NT2/D1 (cell line): Measurements from ENCODE around the gene TSR1.
"Not testable (repeated sequence)": the region's sequence is repeated elsewhere in the genome, so short reads cannot be mapped to it uniquely, and the experiment has no call there.

Experiments
- DNase-seq: peaks from one replicate; pipeline ENCODE4 v3.0.0-alpha.2; 2011; ENCODE audit warnings: low read depth, low spot score
- H3K27me3 ChIP-seq: 2 replicates; pipeline ENCODE4 v1.6.0; 2011; ENCODE audit warnings: mild to moderate bottlenecking; ENCODE audit not compliant: insufficient read length, insufficient read depth
- H3K36me3 ChIP-seq: 2 replicates; pipeline ENCODE4 v1.6.1; 2011; ENCODE audit warnings: mild to moderate bottlenecking, low read length, mixed read lengths; ENCODE audit not compliant: insufficient read depth, insufficient read length
- H3K4me1 ChIP-seq: 2 replicates; pipeline ENCODE4 v1.5.1; 2011; ENCODE audit not compliant: insufficient read depth, insufficient read length
- H3K4me3 ChIP-seq: 2 replicates; pipeline ENCODE4 v1.5.1; 2011; ENCODE audit warnings: low read depth; ENCODE audit not compliant: insufficient read length
- H3K9ac ChIP-seq: 2 replicates; pipeline ENCODE4 v1.6.0; 2011; ENCODE audit warnings: low read depth; ENCODE audit not compliant: insufficient read length
- H3K9me3 ChIP-seq: 2 replicates; pipeline ENCODE4 v1.5.1; 2011; ENCODE audit warnings: mild to moderate bottlenecking, low read length; ENCODE audit not compliant: insufficient read depth
- SUZ12 ChIP-seq: IDR thresholded peaks from 2 replicates; pipeline ENCODE4 v1.6.1; 2011; ENCODE audit not compliant: insufficient read length, insufficient read depth; ENCODE audit errors: extremely low read depth
- YY1 ChIP-seq: IDR thresholded peaks from 2 replicates; pipeline ENCODE4 v1.6.1; 2011; ENCODE audit not compliant: insufficient read length, insufficient read depth
- ZNF274 ChIP-seq: IDR thresholded peaks from 2 replicates; pipeline ENCODE4 v1.6.1; 2011; ENCODE audit warnings: mild to moderate bottlenecking, low read depth, low read length

TSR1 gene

GRCh38 chr17:2331303-2331702 is 5.0 kb downstream of the TSR1 start:
- peaks cover 82% of the 10 kb centered on the region for H3K36me3 ChIP-seq
- no peak overlapping the region for H3K9ac ChIP-seq
- DNase-seq, result no peak
- H3K4me1 ChIP-seq, result peaks cover 4% of the 10 kb centered on the region
- H3K4me3 ChIP-seq, result no peak overlapping the region
- no peaks in the 10 kb centered on the region for H3K27me3 ChIP-seq
- no peaks in the 10 kb centered on the region for H3K9me3 ChIP-seq
- TF ChIP-seq YY1 (no peak), ZNF274 (no peak), SUZ12 (no peak)

- Histone ChIP-seq H3K4me1 (no peaks in the 10 kb centered on the region), H3K4me3 (no peak overlapping the region), H3K36me3 (peaks cover 66% of the 10 kb centered on the region), H3K9ac (no peak overlapping the region), H3K9me3 (no peaks in the 10 kb centered on the region), H3K27me3 (no peaks in the 10 kb centered on the region)
- no peak for DNase-seq
- TF ChIP-seq ZNF274 (no peak), SUZ12 (no peak)
Observed at GRCh38 chr17:2323629-2324314, 12.5 kb downstream of the TSR1 start.

GRCh38 chr17:2321399-2321798 is 14.9 kb downstream of the TSR1 start:
- Histone ChIP-seq H3K4me1 (no peaks in the 10 kb centered on the region), H3K36me3 (peaks cover 52% of the 10 kb centered on the region), H3K9me3 (no peaks in the 10 kb centered on the region), H3K9ac (no peak overlapping the region), H3K27me3 (no peaks in the 10 kb centered on the region), H3K4me3 (no peak overlapping the region)
- DNase-seq, result no peak
- no peak for TF ChIP-seq YY1
- no peak for TF ChIP-seq ZNF274
- no peak for TF ChIP-seq SUZ12

GRCh38 chr17:2319051-2319450 is 17.2 kb downstream of the TSR1 start:
- no peaks in the 10 kb centered on the region for H3K4me1 ChIP-seq
- no peak overlapping the region for H3K4me3 ChIP-seq
- peaks cover 29% of the 10 kb centered on the region for H3K36me3 ChIP-seq
- H3K9ac ChIP-seq, result no peak overlapping the region
- DNase-seq, result no peak
- TF ChIP-seq YY1 (no peak), SUZ12 (no peak), ZNF274 (no peak)
- H3K27me3 ChIP-seq, result no peaks in the 10 kb centered on the region
- H3K9me3 ChIP-seq, result no peaks in the 10 kb centered on the region

- H3K9ac ChIP-seq, result no peak overlapping the region
- no peak overlapping the region for H3K4me3 ChIP-seq
- no peaks in the 10 kb centered on the region for H3K4me1 ChIP-seq
- DNase-seq, result no peak
- TF ChIP-seq SUZ12 (no peak), ZNF274 (no peak), YY1 (no peak)
- no peaks in the 10 kb centered on the region for H3K27me3 ChIP-seq
- no peaks in the 10 kb centered on the region for H3K9me3 ChIP-seq
- peaks cover 17% of the 10 kb centered on the region for H3K36me3 ChIP-seq
Observed at GRCh38 chr17:2317796-2318195, 18.5 kb downstream of the TSR1 start.

GRCh38 chr17:2316916-2317205 is 19.4 kb downstream of the TSR1 start:
- H3K9me3 ChIP-seq, H3K27me3 ChIP-seq, H3K4me3 ChIP-seq, H3K4me1 ChIP-seq, H3K9ac ChIP-seq, DNase-seq: not testable (repeated sequence)
- peaks cover 11% of the 10 kb centered on the region for H3K36me3 ChIP-seq

- Histone ChIP-seq H3K4me3 (no peak overlapping the region), H3K4me1 (no peaks in the 10 kb centered on the region), H3K36me3 (no peaks in the 10 kb centered on the region), H3K9ac (no peak overlapping the region), H3K9me3 (no peaks in the 10 kb centered on the region), H3K27me3 (no peaks in the 10 kb centered on the region)
- no peak for TF ChIP-seq YY1
- DNase-seq, result no peak
Observed at GRCh38 chr17:2312736-2313135, 23.5 kb downstream of the TSR1 start.
